A549 (cell line): ENCODE results near the gene FRMD3. TPM values are rescaled to one million over a fixed set of nuclear protein-coding genes. Genes with fewer than 3 reads are reported as not detected.

Source experiments
- ATAC-seq, 2 experiments: fragments of 200-7000 bp in 1 of 2; fragments of >200 bp in 1 of 2; cut with Nextera tagmentation in 1 of 2; cut with Tn5 transposase in 1 of 2; 3 replicates each; pipeline versions ENCODE4 v1.8.0 to v1.9.1; 2018 to 2020; ENCODE audit warnings: mild to moderate bottlenecking in 1 of 2, moderate library complexity in 1 of 2
- CTCF ChIA-PET: fragments of 300-600 bp; sonication (Branson Sonifier 250); formaldehyde crosslinking; extraction: SDS; loops from one replicate; lab custom pipeline; 2021; ENCODE audit warnings: antibody characterized with exemption, inconsistent platforms; lab: Yijun Ruan, JAX
- POLR2A ChIA-PET: fragments of 350-600 bp; formaldehyde crosslinking; extraction: SDS; loops from one replicate; lab custom pipeline; 2021; ENCODE audit warnings: antibody characterized with exemption, inconsistent platforms; lab: Yijun Ruan, JAX
- DNase-seq, 2 experiments: peaks; one replicate each; pipeline versions ENCODE4 v3.0.0 to v3.0.0-alpha.2; 2011 to 2016; ENCODE audit warnings: low read depth in 1 of 2, low spot score in 1 of 2
- FAIRE-seq: peaks from 2 replicates; lab custom pipeline; 2011; peaks lifted over from hg19 to GRCh38; lab: Jason Lieb, UNC
- H3K27ac ChIP-seq, 2 experiments: fragments of >200 bp; sonication (Bioruptor Twin); formaldehyde crosslinking; 3 replicates each; pipeline ENCODE4 v1.5.1; 2016 to 2017
- H3K4me1 ChIP-seq: fragments of >200 bp; sonication (Bioruptor Twin); formaldehyde crosslinking; 3 replicates; pipeline ENCODE4 v1.6.1; 2016
- H3K4me2 ChIP-seq: fragments of >200 bp; sonication (Bioruptor Twin); formaldehyde crosslinking; 3 replicates; pipeline ENCODE4 v1.6.1; 2016
- H3K4me3 ChIP-seq: fragments of >200 bp; sonication (Bioruptor Twin); formaldehyde crosslinking; 3 replicates; pipeline ENCODE4 v1.5.1; 2016
- H3K9me3 ChIP-seq: fragments of >200 bp; sonication (Bioruptor Twin); formaldehyde crosslinking; 3 replicates; pipeline ENCODE4 v1.6.1; 2016
- EHMT2 ChIP-seq: fragments of 200-600 bp; sonication (generic); IDR thresholded peaks from 2 replicates; pipeline ENCODE4 v1.6.1; 2016; ENCODE audit warnings: antibody characterized with exemption, low read depth, mild to moderate bottlenecking, moderate library complexity
- FOXS1 ChIP-seq: fragments of 250-450 bp; sonication (Bioruptor Pico); IDR thresholded peaks from 2 replicates; pipeline ENCODE4 v1.5.0; 2020; ENCODE audit warnings: mild to moderate bottlenecking, moderate library complexity
- JUNB ChIP-seq: fragments of >200 bp; sonication (Bioruptor Twin); formaldehyde crosslinking; IDR thresholded peaks from 2 replicates; pipeline ENCODE4 v1.6.1; 2016
- KDM1A ChIP-seq: fragments of 200-600 bp; sonication (generic); IDR thresholded peaks from 2 replicates; pipeline ENCODE4 v1.6.1; 2016; ENCODE audit warnings: low read depth, mild to moderate bottlenecking
- NPAS2 ChIP-seq: fragments of 250-450 bp; sonication (Bioruptor Pico); IDR thresholded peaks from 2 replicates; pipeline ENCODE4 v1.8.0; 2022; ENCODE audit warnings: mild to moderate bottlenecking, moderate library complexity, borderline replicate concordance
- POLR2A ChIP-seq: IDR thresholded peaks from 2 replicates; pipeline ENCODE4 v1.6.1; 2012; ENCODE audit warnings: mild to moderate bottlenecking, low read length
- POLR2AphosphoS2 ChIP-seq: conservative IDR thresholded peaks from 2 replicates; pipeline ENCODE4 v1.6.1; 2012; ENCODE audit warnings: low read length, improper control_type of control experiment, inconsistent platforms
- RAD21 ChIP-seq, 2 experiments: fragments of >200 bp in 1 of 2; sonication (Bioruptor Twin) in 1 of 2; formaldehyde crosslinking in 1 of 2; IDR thresholded peaks in 1 of 2; conservative IDR thresholded peaks in 1 of 2; 2 replicates in 1 of 2; 3 replicates in 1 of 2; pipeline ENCODE4 v1.6.1; 2012 to 2018; ENCODE audit warnings: inconsistent platforms in 1 of 2
- SMC3 ChIP-seq: fragments of >200 bp; sonication (Bioruptor Twin); formaldehyde crosslinking; IDR thresholded peaks from 3 replicates; pipeline ENCODE4 v1.6.1; 2018; ENCODE audit warnings: inconsistent platforms
- ZC3H11A ChIP-seq: fragments of 450-650 bp; IDR thresholded peaks from 2 replicates; pipeline ENCODE4 v1.6.1; 2014; ENCODE audit warnings: antibody characterized with exemption, mild to moderate bottlenecking
- ZSCAN20 ChIP-seq: fragments of 250-450 bp; sonication (Bioruptor Pico); IDR thresholded peaks from 2 replicates; pipeline ENCODE4 v1.8.0; 2022; ENCODE audit warnings: mild to moderate bottlenecking, moderate library complexity
- whole genome bisulfite sequencing: methylation state at CpG from one replicate; pipeline ENCODE4 v1.1.6; 2017; ENCODE audit errors: missing lambda C conversion rate; 5-methylcytosine and 5-hydroxymethylcytosine counted together
- polyA minus RNA-seq: library from RNA; depleted of rRNA, polyadenylated mRNA; stranded (reverse); fragments of >200 nt; gene quantifications from 2 replicates; pipeline ENCODE4 v1.2.3, GENCODE V29; 2011; rRNA and poly(A)+ RNA removed
- polyA plus RNA-seq, 4 experiments: library from polyadenylated mRNA; depleted of rRNA in 3 of 4; stranded (reverse); fragments of >200 nt; fragmentation: RNase III in 1 of 4; extraction: RNeasy Plus Mini Kit Qiagen cat#74134 plus additional on column Dnase treatment in 1 of 4; gene quantifications; 2 replicates in 3 of 4; 3 replicates in 1 of 4; pipeline ENCODE4 v1.2.3, GENCODE V29; 2011 to 2017
- TF ChIP-seq, protein P1 (sequence below): fragments of >200 bp; sonication (Bioruptor Twin); formaldehyde crosslinking; IDR thresholded peaks from 3 replicates; pipeline ENCODE4 v1.5.1; 2016
- TF ChIP-seq, protein P2 (sequence below): IDR thresholded peaks from 2 replicates; pipeline ENCODE4 v1.6.1; 2012
- TF ChIP-seq, protein P3 (sequence below): IDR thresholded peaks from 2 replicates; pipeline ENCODE4 v1.6.1; 2012; ENCODE audit warnings: low read depth, borderline replicate concordance
- TF ChIP-seq, protein P4 (sequence below): fragments of 450-650 bp; IDR thresholded peaks from 2 replicates; pipeline ENCODE4 v1.6.1; 2014; ENCODE audit warnings: antibody characterized with exemption

FRMD3 gene
- polyA plus RNA-seq (2011; rRNA removed) (1.7 and 2.2 TPM in 2 replicates), polyA plus RNA-seq (2017; fragmentation: RNase III; extraction: RNeasy Plus Mini Kit Qiagen cat#74134 plus additional on column Dnase treatment) (3.0 to 3.3 TPM (median 3.2 TPM) in 3 replicates), polyA minus RNA-seq (2.0 and 3.1 TPM in 2 replicates)
- 0.30 and 0.34 TPM in 2 replicates for polyA plus RNA-seq (2012; cell fraction: cytosol; rRNA removed)
- polyA plus RNA-seq (2012; cell fraction: nucleus; rRNA removed), result 0.67 and 1.1 TPM in 2 replicates

DNA sequence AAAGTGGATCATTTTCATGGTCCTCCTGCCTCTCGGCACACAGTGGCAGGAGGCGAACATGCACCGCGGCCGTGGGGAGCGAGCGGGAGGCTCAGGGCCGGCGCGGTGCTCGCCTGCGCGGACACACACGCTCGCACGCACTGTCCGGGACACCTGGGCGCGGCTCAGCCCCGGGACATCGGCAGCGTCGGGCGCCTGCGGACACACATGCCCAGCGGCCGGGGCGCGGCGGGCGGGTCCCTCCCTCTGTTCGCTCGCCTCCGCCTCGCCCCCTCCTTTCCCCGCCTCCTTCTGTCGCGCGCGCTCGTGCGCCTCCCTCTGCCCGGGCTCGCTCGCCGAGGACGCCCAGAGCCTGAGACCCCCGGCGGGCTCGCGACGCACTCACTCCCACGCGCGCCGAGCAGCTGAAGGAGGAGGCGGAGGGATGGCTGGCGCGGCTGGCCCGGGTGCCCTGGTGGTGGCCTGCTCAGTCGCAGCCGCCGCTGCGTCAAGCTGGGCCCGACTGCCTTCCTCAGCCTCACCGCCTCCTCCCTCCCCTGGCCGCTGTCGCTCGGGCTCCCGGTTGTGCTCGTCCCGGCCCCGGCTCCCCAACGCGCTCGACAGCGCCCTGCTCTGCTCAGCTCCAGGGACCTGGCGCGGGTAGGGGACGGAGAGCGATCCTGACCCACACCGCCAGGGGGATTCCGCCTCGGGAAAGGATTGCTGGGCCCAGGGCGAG, at the start of gene FRMD3:
Gene FRMD3 (minus strand): TSS at position 230 of the 718 bp plus-strand sequence. CDS start 170 bp downstream, at position 60.
- peak within 1 kb of the TSS; percentile 81 to 85 for H3K27ac ChIP-seq
- H3K9me3 ChIP-seq, result no peaks in the 10 kb centered on the region
- H3K4me3 ChIP-seq, result peak within 1 kb of the TSS; percentile 83
- TF ChIP-seq POLR2AphosphoS2 (no peak), EHMT2 (no peak), SMC3 (peak; percentile 77), NPAS2 (CRISPR knock-in tag) (no peak), RAD21 (conservative IDR thresholded peaks at IDR 0.05 in 1 of 2, IDR thresholded peaks at IDR 0.05 in 1 of 2) (peak; percentile 48 to 70; a peak in 4 of 5 replicates), POLR2A (peak; percentile 51)
- TF ChIP-seq, protein P1, sequence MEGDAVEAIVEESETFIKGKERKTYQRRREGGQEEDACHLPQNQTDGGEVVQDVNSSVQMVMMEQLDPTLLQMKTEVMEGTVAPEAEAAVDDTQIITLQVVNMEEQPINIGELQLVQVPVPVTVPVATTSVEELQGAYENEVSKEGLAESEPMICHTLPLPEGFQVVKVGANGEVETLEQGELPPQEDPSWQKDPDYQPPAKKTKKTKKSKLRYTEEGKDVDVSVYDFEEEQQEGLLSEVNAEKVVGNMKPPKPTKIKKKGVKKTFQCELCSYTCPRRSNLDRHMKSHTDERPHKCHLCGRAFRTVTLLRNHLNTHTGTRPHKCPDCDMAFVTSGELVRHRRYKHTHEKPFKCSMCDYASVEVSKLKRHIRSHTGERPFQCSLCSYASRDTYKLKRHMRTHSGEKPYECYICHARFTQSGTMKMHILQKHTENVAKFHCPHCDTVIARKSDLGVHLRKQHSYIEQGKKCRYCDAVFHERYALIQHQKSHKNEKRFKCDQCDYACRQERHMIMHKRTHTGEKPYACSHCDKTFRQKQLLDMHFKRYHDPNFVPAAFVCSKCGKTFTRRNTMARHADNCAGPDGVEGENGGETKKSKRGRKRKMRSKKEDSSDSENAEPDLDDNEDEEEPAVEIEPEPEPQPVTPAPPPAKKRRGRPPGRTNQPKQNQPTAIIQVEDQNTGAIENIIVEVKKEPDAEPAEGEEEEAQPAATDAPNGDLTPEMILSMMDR, result peak; percentile 60
- TF ChIP-seq, protein P2, sequence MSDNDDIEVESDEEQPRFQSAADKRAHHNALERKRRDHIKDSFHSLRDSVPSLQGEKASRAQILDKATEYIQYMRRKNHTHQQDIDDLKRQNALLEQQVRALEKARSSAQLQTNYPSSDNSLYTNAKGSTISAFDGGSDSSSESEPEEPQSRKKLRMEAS, result peak; percentile 40; the same call in 1 of the 2 replicates
- TF ChIP-seq, protein P3, sequence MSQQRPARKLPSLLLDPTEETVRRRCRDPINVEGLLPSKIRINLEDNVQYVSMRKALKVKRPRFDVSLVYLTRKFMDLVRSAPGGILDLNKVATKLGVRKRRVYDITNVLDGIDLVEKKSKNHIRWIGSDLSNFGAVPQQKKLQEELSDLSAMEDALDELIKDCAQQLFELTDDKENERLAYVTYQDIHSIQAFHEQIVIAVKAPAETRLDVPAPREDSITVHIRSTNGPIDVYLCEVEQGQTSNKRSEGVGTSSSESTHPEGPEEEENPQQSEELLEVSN, result peak; percentile 37; the same call in 1 of the 2 replicates
- H3K4me2 ChIP-seq, result peak within 1 kb of the TSS; percentile 99
- FAIRE-seq (no peak), DNase-seq (peak; percentile 78 to 82), ATAC-seq (peak; percentile 96)
- 1% methylated on average over 29 of the region's 85 CpGs for WGBS
- peaks cover 5% of the 10 kb centered on the region; the same call in 2 of the 3 replicates for H3K4me1 ChIP-seq
- ChIA-PET CTCF (interaction anchor here (0.7 to 2.7 kb wide), 14 partner anchors 10 to 382 kb away, joined by 3 to 12 read pairs (median 3); no protein-coding TSS in a partner anchor), POLR2A (interaction anchor here (0.6 kb wide), 1 partner anchor 113 kb away, joined by 4 read pairs; no protein-coding TSS in a partner anchor)

DNA sequence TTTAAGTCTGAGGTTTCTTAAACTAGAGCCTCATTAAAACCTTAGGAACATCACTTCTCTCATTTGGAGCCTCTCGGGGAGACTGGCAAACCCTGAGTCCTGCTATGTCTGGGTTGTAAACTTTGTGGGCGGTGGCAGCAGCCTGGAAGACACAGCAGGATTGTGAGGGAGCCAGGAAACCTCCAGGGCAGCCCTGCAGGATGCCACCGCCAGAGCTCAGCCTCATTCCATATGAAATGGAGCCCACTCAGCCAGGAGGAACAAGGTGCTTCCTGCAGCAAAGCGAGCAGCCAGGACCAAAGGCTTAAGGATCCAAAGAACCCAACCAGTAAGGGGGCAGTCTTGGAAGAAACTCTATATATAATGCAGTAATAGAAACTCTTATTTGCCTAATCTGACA, 46.8 kb upstream of the FRMD3 start:
- ATAC-seq (no peak), FAIRE-seq (no peak), DNase-seq (no peak)
- Histone ChIP-seq H3K27ac (no peak overlapping the region), H3K4me2 (no peak overlapping the region), H3K9me3 (peaks cover 2% of the 10 kb centered on the region; the same call in 1 of the 3 replicates), H3K4me3 (no peak overlapping the region), H3K4me1 (no peaks in the 10 kb centered on the region)
- 71% methylated on average over 4 of the region's 4 CpGs for WGBS
- ChIA-PET POLR2A (no interaction called here), CTCF (interaction anchor here (1.0 kb wide), 1 partner anchor 251 kb away, joined by 3 read pairs; no protein-coding TSS in a partner anchor)
- no peak for TF ChIP-seq FOXS1 (CRISPR knock-in tag)
- TF ChIP-seq, protein P4, sequence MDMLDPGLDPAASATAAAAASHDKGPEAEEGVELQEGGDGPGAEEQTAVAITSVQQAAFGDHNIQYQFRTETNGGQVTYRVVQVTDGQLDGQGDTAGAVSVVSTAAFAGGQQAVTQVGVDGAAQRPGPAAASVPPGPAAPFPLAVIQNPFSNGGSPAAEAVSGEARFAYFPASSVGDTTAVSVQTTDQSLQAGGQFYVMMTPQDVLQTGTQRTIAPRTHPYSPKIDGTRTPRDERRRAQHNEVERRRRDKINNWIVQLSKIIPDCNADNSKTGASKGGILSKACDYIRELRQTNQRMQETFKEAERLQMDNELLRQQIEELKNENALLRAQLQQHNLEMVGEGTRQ, result no peak
- TF ChIP-seq KDM1A, result no peak
- TF ChIP-seq ZC3H11A, result no peak

DNA sequence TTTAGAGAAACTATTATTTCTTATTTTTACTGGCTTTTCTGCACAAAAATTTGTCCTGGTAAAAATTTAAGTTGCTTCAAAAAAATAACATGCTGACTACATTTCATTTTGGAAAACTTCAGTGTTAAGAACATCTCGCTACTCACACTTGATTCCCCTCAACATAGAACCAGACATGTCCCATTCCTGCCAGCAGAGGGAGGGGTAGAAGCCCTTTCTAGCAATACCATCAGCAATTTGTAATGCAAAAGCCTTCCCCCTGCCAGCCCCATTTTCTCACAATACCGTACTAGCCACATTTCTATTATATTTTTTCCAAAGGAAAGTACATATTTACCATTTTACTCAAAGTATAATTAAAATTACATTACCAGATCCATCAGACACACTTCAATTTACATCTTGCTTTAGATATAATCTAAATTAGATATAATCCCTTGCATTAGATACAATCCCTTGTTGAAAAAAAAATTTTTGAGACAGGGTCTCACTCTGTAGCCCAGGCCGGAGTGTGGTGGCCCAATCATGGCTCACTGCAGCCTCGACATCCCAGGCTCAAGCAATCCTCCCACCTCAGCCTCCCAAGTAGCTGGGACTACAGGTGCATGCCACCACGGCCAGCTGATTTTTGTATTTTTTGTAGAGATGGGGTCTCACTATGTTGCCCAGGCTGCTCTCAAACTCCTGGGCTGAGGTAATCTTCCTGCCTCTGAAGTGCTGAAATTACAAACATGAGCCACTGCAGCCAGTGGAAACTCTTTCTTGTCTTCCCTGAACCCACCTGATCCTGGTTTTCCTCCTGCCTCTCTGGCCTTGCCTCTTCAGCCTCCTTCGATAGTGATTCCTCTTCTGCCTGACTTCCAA, 45.2 kb upstream of the FRMD3 start:
- Histone ChIP-seq H3K4me2 (no peak overlapping the region), H3K4me1 (no peaks in the 10 kb centered on the region), H3K4me3 (no peak overlapping the region), H3K9me3 (peaks cover 17% of the 10 kb centered on the region; the same call in 2 of the 3 replicates), H3K27ac (no peak overlapping the region)
- ATAC-seq (peak; percentile 91 to 92), FAIRE-seq (no peak), DNase-seq (peak; percentile 41 to 55)
- ChIA-PET CTCF (interaction anchor here (0.6 to 1.3 kb wide), 4 partner anchors 8 to 923 kb away, joined by 3 read pairs; no protein-coding TSS in a partner anchor), POLR2A (no interaction called here)
- 27% methylated on average over 6 of the region's 6 CpGs for WGBS
- TF ChIP-seq, protein P1, result peak; percentile 60
- TF ChIP-seq ZSCAN20 (CRISPR knock-in tag), result no peak
- peak; percentile 27 to 41; a peak in 2 of 5 replicates for TF ChIP-seq RAD21 (conservative IDR thresholded peaks at IDR 0.05 in 1 of 2, IDR thresholded peaks at IDR 0.05 in 1 of 2)
- no peak for TF ChIP-seq JUNB
- peak; percentile 45 for TF ChIP-seq SMC3
- TF ChIP-seq, all 56 proteins: peak for 3
